BLaER1 treated with 17β-estradiol and CSF1 and Interleukin-3, amounts not matched to agents 10 nM and 100 nM (cell line): ENCODE measurements around the gene GLIPR1L2.
"Not testable (repeated sequence)": the region's sequence is repeated elsewhere in the genome, so short reads cannot be mapped to it uniquely, and the experiment has no call there.

ENCODE experiments used
- H3K27ac ChIP-seq, 11 experiments: shearing (Covaris generic); formaldehyde crosslinking; 2 replicates each; pipeline ENCODE4 v1.8.1; 2022
- H3K27me3 ChIP-seq, 11 experiments: shearing (Covaris generic); formaldehyde crosslinking; 2 replicates each; pipeline ENCODE4 v1.8.1; 2022
- H3K36me3 ChIP-seq, 11 experiments: shearing (Covaris generic); formaldehyde crosslinking; 2 replicates each; pipeline ENCODE4 v1.8.1; 2022
- H3K4me1 ChIP-seq, 10 experiments: shearing (Covaris generic); formaldehyde crosslinking; 2 replicates each; pipeline ENCODE4 v1.8.1; 2022
- H3K4me2 ChIP-seq, 11 experiments: shearing (Covaris generic); formaldehyde crosslinking; 2 replicates each; pipeline ENCODE4 v1.8.1; 2022
- H3K4me3 ChIP-seq, 10 experiments: shearing (Covaris generic); formaldehyde crosslinking; 2 replicates each; pipeline ENCODE4 v1.8.1; 2022
- H3K9ac ChIP-seq, 11 experiments: shearing (Covaris generic); formaldehyde crosslinking; 2 replicates each; pipeline ENCODE4 v1.8.1; 2022
- H3K9me3 ChIP-seq, 11 experiments: shearing (Covaris generic); formaldehyde crosslinking; replicated peaks in 1 of 11; 2 replicates each; pipeline ENCODE4 v1.8.1; 2022
- H4K20me1 ChIP-seq, 11 experiments: shearing (Covaris generic); formaldehyde crosslinking; 2 replicates each; pipeline ENCODE4 v1.8.1; 2022
- Cebpa-rat ChIP-seq, 11 experiments: shearing (Covaris generic); IDR thresholded peaks; 2 replicates each; pipeline ENCODE4 v1.8.1; 2022

Gene GLIPR1L2

GRCh38 chr12:75390899-75391538, at the start of gene GLIPR1L2:
GLIPR1L2 (plus strand) TSS chr12:75391089; CDS start chr12:75391117, 28 bp downstream.
- Histone ChIP-seq H3K9me3 (peaks cover 0 to 6% (median 0%) of the 10 kb centered on the region in 11 experiments; a peak in 5 of 22 replicates), H3K4me1 (peaks cover 0 to 10% (median 0%) of the 10 kb centered on the region in 10 experiments; a peak in 2 of 20 replicates), H3K9ac (no peak within 1 kb of the TSS), H3K27me3 (no peaks in the 10 kb centered on the region), H3K4me3 (no peak within 1 kb of the TSS), H3K4me2 (no peak within 1 kb of the TSS), H4K20me1 (no peaks in the 10 kb centered on the region), H3K36me3 (no peaks in the 10 kb centered on the region), H3K27ac (no peak within 1 kb of the TSS)
- TF ChIP-seq Cebpa-rat (IDR thresholded peaks at IDR 0.05) = no peak

GRCh38 chr12:75341873-75342272, 49.0 kb upstream of the GLIPR1L2 start:
- Histone ChIP-seq H4K20me1 (no peaks in the 10 kb centered on the region), H3K9ac (no peak overlapping the region), H3K4me1 (no peaks in the 10 kb centered on the region), H3K27ac (no peak overlapping the region), H3K4me2 (no peak overlapping the region), H3K4me3 (no peak overlapping the region), H3K36me3 (no peaks in the 10 kb centered on the region), H3K27me3 (no peaks in the 10 kb centered on the region), H3K9me3 (peaks cover 0 to 7% (median 0%) of the 10 kb centered on the region in 11 experiments; a peak in 6 of 22 replicates)
- TF ChIP-seq Cebpa-rat (IDR thresholded peaks at IDR 0.05) = no peak

DNA sequence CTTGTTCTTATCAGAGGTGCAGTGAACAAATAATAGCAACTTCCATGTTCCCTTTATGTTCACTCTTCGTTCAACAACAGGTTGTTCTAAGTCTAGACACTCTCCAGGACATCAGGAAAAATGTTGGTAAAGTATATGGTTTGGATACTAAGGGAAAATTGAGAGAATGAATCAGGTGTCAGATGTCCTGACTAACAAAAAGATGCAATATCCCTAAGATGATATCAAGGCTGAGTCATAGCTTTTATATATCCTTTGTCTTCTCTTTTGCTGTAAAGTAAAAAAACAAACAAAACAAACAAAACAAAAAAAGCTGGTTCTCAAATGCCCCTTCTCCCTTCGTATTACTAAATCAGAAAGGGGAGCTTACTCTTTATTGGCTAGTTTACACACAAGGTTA, 45.4 kb upstream of the GLIPR1L2 start:
- H3K4me1 ChIP-seq = no peaks in the 10 kb centered on the region
- no peaks in the 10 kb centered on the region for H4K20me1 ChIP-seq
- no peaks in the 10 kb centered on the region for H3K36me3 ChIP-seq
- H3K27ac ChIP-seq = no peak overlapping the region
- H3K4me3 ChIP-seq = no peak overlapping the region
- H3K9ac ChIP-seq = no peak overlapping the region
- no peak overlapping the region for H3K4me2 ChIP-seq
- peaks cover 0 to 7% (median 0%) of the 10 kb centered on the region in 11 experiments; a peak in 6 of 22 replicates for H3K9me3 ChIP-seq
- no peak for TF ChIP-seq Cebpa-rat (IDR thresholded peaks at IDR 0.05)
- H3K27me3 ChIP-seq = no peaks in the 10 kb centered on the region

GRCh38 chr12:75346215-75346614, 44.7 kb upstream of the GLIPR1L2 start:
- not testable (repeated sequence) for H3K4me2 ChIP-seq, H3K9ac ChIP-seq, H3K27ac ChIP-seq, H3K4me3 ChIP-seq, H3K27me3 ChIP-seq, H3K36me3 ChIP-seq, H3K9me3 ChIP-seq, H3K4me1 ChIP-seq, H4K20me1 ChIP-seq

GRCh38 chr12:75349946-75350345, 40.9 kb upstream of the GLIPR1L2 start:
- no peaks in the 10 kb centered on the region for H3K27me3 ChIP-seq
- peaks cover 6 to 22% (median 10%) of the 10 kb centered on the region in 11 experiments; a peak in 21 of 22 replicates for H3K9me3 ChIP-seq
- no peak overlapping the region for H3K4me2 ChIP-seq
- no peaks in the 10 kb centered on the region for H4K20me1 ChIP-seq
- no peak overlapping the region for H3K27ac ChIP-seq
- H3K4me1 ChIP-seq = no peaks in the 10 kb centered on the region
- no peak overlapping the region for H3K4me3 ChIP-seq
- TF ChIP-seq Cebpa-rat (IDR thresholded peaks at IDR 0.05) = no peak
- no peak overlapping the region for H3K9ac ChIP-seq
- no peaks in the 10 kb centered on the region for H3K36me3 ChIP-seq

GRCh38 chr12:75350413-75350812, 40.5 kb upstream of the GLIPR1L2 start:
- Histone ChIP-seq H3K9ac (no peak overlapping the region), H3K27ac (no peak overlapping the region), H3K4me2 (no peak overlapping the region), H4K20me1 (no peaks in the 10 kb centered on the region), H3K27me3 (no peaks in the 10 kb centered on the region), H3K9me3 (peaks cover 11 to 26% (median 15%) of the 10 kb centered on the region in 11 experiments; a peak in 21 of 22 replicates), H3K4me1 (no peaks in the 10 kb centered on the region), H3K36me3 (no peaks in the 10 kb centered on the region), H3K4me3 (no peak overlapping the region)
- no peak for TF ChIP-seq Cebpa-rat (IDR thresholded peaks at IDR 0.05)

DNA sequence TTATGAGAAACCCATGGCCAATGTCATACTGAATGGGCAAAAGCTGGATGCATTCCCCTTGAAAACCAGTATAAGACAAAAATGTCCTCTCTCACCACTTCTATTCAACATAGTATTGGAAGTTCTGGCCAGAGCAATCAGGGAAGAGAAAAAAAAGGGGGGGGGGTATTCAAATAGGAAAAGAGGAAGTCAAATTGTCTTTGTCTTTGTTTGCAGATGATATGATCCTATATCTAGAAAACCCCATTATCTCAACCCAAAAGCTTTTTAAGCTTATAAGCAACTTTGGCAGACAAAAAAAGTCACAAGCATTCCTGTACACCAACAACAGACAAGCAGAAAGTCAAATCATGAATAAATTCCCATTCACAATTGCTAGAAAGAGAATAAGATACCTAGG, 36.9 kb upstream of the GLIPR1L2 start:
- Histone ChIP-seq H3K9me3 (peaks cover 15 to 30% (median 18%) of the 10 kb centered on the region in 11 experiments; a peak in 21 of 22 replicates), H3K27me3 (no peaks in the 10 kb centered on the region), H3K36me3 (no peaks in the 10 kb centered on the region), H4K20me1 (no peaks in the 10 kb centered on the region), H3K4me1 (no peaks in the 10 kb centered on the region), H3K9ac (no peak overlapping the region), H3K4me2 (no peak overlapping the region), H3K27ac (no peak overlapping the region), H3K4me3 (no peak overlapping the region)
- TF ChIP-seq Cebpa-rat (IDR thresholded peaks at IDR 0.05) = no peak

DNA sequence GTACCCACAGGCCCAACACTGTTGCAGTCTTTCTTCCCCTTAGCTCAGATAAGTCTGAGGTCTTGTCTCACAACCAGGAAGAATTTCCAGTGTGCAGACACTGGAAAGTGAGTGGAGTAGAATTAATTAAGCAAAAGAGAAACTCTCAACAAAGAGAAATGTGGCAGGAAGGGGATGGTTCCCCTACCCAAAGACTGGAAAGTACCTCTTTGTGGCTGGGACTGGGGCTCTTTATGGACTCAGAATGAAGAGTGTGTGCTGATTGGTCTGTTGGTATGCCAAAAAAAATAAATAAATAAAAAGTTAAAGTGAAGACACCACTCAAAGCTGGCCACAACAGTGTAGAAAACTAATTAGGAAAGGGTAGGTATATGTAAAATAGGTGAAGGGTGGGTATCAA, 30.0 kb upstream of the GLIPR1L2 start:
- no peak for TF ChIP-seq Cebpa-rat (IDR thresholded peaks at IDR 0.05)
- H3K27me3 ChIP-seq = no peaks in the 10 kb centered on the region
- no peak overlapping the region for H3K4me2 ChIP-seq
- H3K4me3 ChIP-seq = no peak overlapping the region
- peaks cover 0 to 18% (median 0%) of the 10 kb centered on the region in 11 experiments; a peak in 11 of 22 replicates for H3K9me3 ChIP-seq
- H3K9ac ChIP-seq = no peak overlapping the region
- no peaks in the 10 kb centered on the region for H3K36me3 ChIP-seq
- H4K20me1 ChIP-seq = no peaks in the 10 kb centered on the region
- H3K4me1 ChIP-seq = peaks cover 0 to 18% (median 2%) of the 10 kb centered on the region in 10 experiments; a peak in 9 of 20 replicates
- no peak overlapping the region for H3K27ac ChIP-seq

DNA sequence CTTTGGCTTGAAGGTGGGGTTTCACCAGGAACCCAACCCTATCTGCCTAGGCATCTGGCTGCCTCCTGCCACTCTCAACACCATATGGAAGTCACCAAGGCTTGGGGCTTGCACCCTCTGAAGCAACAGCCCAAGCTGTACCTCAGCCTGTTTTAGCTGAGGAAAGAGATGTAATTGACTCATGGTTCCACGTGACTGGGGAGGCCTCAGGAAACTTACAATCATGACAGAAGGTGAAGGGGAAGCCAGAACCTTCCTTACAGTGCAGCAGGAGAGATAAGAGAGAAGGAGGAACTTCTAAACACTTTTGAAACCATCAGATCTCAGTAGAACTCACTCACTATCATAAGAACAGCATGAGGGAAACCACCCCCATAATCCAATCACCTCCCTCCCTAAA, 29.5 kb upstream of the GLIPR1L2 start:
- peaks cover 0 to 18% (median 0%) of the 10 kb centered on the region in 11 experiments; a peak in 10 of 22 replicates for H3K9me3 ChIP-seq
- H3K4me1 ChIP-seq = peaks cover 0 to 23% (median 2%) of the 10 kb centered on the region in 10 experiments; a peak in 9 of 20 replicates
- no peak overlapping the region for H3K4me3 ChIP-seq
- no peaks in the 10 kb centered on the region for H3K36me3 ChIP-seq
- H3K9ac ChIP-seq = no peak overlapping the region
- 0 out of 22 replicates have a peak overlapping the region, but pooled peaks of 1 of the 11 experiments have one; percentile 11 for H3K4me2 ChIP-seq
- no peak for TF ChIP-seq Cebpa-rat (IDR thresholded peaks at IDR 0.05)
- no peaks in the 10 kb centered on the region for H3K27me3 ChIP-seq
- no peaks in the 10 kb centered on the region for H4K20me1 ChIP-seq
- H3K27ac ChIP-seq = no peak overlapping the region

DNA sequence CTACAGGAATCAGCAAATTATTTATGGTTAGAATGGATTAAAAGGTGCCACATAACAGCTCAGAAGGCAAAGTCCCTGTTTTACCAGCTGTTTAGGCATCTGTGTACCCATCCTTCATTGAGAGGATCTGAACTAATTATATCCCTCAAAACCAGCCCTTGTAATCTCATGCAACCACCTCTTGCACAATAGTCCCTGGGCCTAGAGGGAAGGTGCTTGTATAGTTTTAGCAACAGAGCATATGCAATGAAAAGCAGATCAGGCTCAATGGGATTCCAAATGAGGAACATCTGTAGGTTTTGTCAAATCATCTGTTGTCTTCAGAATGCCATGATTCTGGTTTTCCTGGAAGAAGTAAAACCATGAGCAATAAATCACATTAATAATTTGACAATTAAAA, 26.0 kb upstream of the GLIPR1L2 start:
- peak in 8 of 11 experiments; percentile 20 to 85 (median 62); a peak in 10 of 22 replicates for TF ChIP-seq Cebpa-rat (IDR thresholded peaks at IDR 0.05)
- Histone ChIP-seq H3K9me3 (peaks cover 0 to 18% (median 0%) of the 10 kb centered on the region in 11 experiments; a peak in 10 of 22 replicates), H3K4me2 (peak overlapping the region in 5 of 11 experiments; percentile 27 to 57 (median 43); a peak in 6 of 22 replicates), H4K20me1 (no peaks in the 10 kb centered on the region), H3K27me3 (no peaks in the 10 kb centered on the region), H3K9ac (no peak overlapping the region), H3K4me3 (no peak overlapping the region), H3K4me1 (peaks cover 0 to 27% (median 2%) of the 10 kb centered on the region in 10 experiments; a peak in 9 of 20 replicates), H3K36me3 (no peaks in the 10 kb centered on the region), H3K27ac (peak overlapping the region in 2 of 11 experiments; percentile 42 to 45; a peak in 4 of 22 replicates)
